Lower leg skin (tissue), 4 donors: ENCODE measurements around the gene AMFR. TPM values are rescaled to one million over a fixed set of nuclear protein-coding genes. Genes with fewer than 3 reads are reported as not detected.

Source experiments
- DNase-seq, 2 donors: peaks; one replicate each; pipeline ENCODE4 v3.0.0-alpha.2; 2019; ENCODE audit warnings: low spot score in 2 of 2
- H3K4me3 ChIP-seq: fragments of 200-600 bp; sonication (generic); 2 replicates; pipeline ENCODE4 v1.5.1; 2017; ENCODE audit warnings: mild to moderate bottlenecking, low read depth; ENCODE audit not compliant: poor library complexity, severe bottlenecking
- CTCF ChIP-seq, 3 donors: fragments of 450-650 bp; IDR thresholded peaks; one replicate each; pipeline ENCODE4 v1.5.1; 2016; ENCODE audit warnings: antibody characterized with exemption in 3 of 3, mild to moderate bottlenecking in 3 of 3, moderate library complexity in 2 of 3
- POLR2A ChIP-seq, 2 donors: fragments of 450-650 bp; IDR thresholded peaks; one replicate each; pipeline ENCODE4 v1.6.1; 2016 to 2017; ENCODE audit warnings: antibody characterized with exemption in 2 of 2, mild to moderate bottlenecking in 1 of 2, moderate library complexity in 1 of 2
- WGBS, 2 donors: methylation state at CpG; one replicate each; pipeline ENCODE4 v1.1.5; 2018; 5-methylcytosine and 5-hydroxymethylcytosine counted together
- intact Hi-C: fragments of 100-400 bp; cut with DNase I; formaldehyde crosslinking; loops from one replicate; pipeline ENCODE4 v1.15.0; 2023; ENCODE audit warnings: low total_unique reads
- total RNA-seq, 4 donors: library from RNA; depleted of rRNA; stranded (reverse); fragments of >200 nt; gene quantifications; one replicate each; pipeline ENCODE4 v1.1.0, GENCODE V29; 2016

AMFR gene
- total RNA-seq, 4 donors from 2014 or later: 77.3 to 149 (median 124) TPM

- WGBS, 2 donors: 81 to 90% methylated on average over 8 of the region's 8 CpGs
- DNase-seq: no peak
- H3K4me3 ChIP-seq: no peak overlapping the region
- intact Hi-C loops: no loop called here
- no peak for TF ChIP-seq POLR2A (IDR thresholded peaks at IDR 0.05)
- TF ChIP-seq CTCF (IDR thresholded peaks at IDR 0.05): no peak
Measured at GRCh38 chr16:56320056-56320455, 105.3 kb downstream of the AMFR start.

- no peak for TF ChIP-seq POLR2A (IDR thresholded peaks at IDR 0.05)
- TF ChIP-seq CTCF (IDR thresholded peaks at IDR 0.05): no peak
- H3K4me3 ChIP-seq: no peak overlapping the region
- no peak for DNase-seq
- 98% methylated on average over 4 to 6 of the region's 6 CpGs for WGBS, 2 donors
- intact Hi-C loops: loop anchor here (5.0 kb wide), 1 partner anchor 372 kb away; no protein-coding TSS in a partner anchor
Measured at GRCh38 chr16:56319376-56319775, 106.0 kb downstream of the AMFR start.

- WGBS, 2 donors: 23 to 42% methylated on average over 1 of the region's 1 CpG
- intact Hi-C loops: loop anchor here (5.0 kb wide), 1 partner anchor 371 kb away; no protein-coding TSS in a partner anchor
Measured at GRCh38 chr16:56318827-56319140, 106.6 kb downstream of the AMFR start.

GRCh38 chr16:56317998-56318826 is 107.1 kb downstream of the AMFR start:
- intact Hi-C loops: loop anchor here (5.0 kb wide), 1 partner anchor 371 kb away; no protein-coding TSS in a partner anchor
- H3K4me3 ChIP-seq: no peak overlapping the region
- peak; percentile 70 to 96 for DNase-seq
- TF ChIP-seq POLR2A (IDR thresholded peaks at IDR 0.05) (no peak), CTCF (IDR thresholded peaks at IDR 0.05) (no peak)
- 23 to 35% methylated on average over 8 to 25 of the region's 28 CpGs for WGBS, 2 donors

More at GRCh38 chr16:56318827-56319140, 106.6 kb downstream of the AMFR start:
- DNase-seq: no peak
- TF ChIP-seq POLR2A (IDR thresholded peaks at IDR 0.05): no peak
- no peak for TF ChIP-seq CTCF (IDR thresholded peaks at IDR 0.05)
- no peak overlapping the region for H3K4me3 ChIP-seq

GRCh38 chr16:56316545-56316944 is 108.8 kb downstream of the AMFR start:
- intact Hi-C loops: loop anchor here (5.0 kb wide), 1 partner anchor 369 kb away; no protein-coding TSS in a partner anchor
- 93 to 98% methylated on average over 7 of the region's 7 CpGs for WGBS, 2 donors
- no peak for TF ChIP-seq POLR2A (IDR thresholded peaks at IDR 0.05)
- no peak for TF ChIP-seq CTCF (IDR thresholded peaks at IDR 0.05)
- no peak for DNase-seq
- H3K4me3 ChIP-seq: no peak overlapping the region
